Measurements from ENCODE around the gene FIBP.
A peak's percentile ranks its signal among the peaks of the same experiment; 100 is the strongest.

The FIBP gene

DNA sequence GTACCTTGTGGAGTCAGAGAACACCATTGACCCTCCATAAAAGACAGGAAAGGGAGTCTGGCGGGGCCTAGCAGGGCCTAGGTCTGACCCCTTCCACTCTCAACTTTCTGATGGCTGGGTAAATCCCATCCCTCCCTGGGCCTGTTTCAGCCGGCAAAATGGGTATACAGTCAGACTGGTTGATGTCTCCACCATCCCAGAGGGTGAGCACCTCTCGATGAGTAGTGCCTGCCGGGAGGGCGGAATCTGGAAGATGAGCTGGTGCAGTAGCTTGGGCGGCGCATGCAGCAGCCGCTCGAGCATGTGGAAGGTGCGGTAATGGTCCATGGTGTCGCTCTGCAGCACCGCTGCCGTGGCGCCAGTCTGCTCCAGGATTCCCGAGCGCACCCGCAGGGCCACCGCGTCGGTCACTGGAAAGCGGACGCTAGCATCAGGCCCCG lies 528 bp downstream of the FIBP start:
- no peak for DNase-seq

DNA sequence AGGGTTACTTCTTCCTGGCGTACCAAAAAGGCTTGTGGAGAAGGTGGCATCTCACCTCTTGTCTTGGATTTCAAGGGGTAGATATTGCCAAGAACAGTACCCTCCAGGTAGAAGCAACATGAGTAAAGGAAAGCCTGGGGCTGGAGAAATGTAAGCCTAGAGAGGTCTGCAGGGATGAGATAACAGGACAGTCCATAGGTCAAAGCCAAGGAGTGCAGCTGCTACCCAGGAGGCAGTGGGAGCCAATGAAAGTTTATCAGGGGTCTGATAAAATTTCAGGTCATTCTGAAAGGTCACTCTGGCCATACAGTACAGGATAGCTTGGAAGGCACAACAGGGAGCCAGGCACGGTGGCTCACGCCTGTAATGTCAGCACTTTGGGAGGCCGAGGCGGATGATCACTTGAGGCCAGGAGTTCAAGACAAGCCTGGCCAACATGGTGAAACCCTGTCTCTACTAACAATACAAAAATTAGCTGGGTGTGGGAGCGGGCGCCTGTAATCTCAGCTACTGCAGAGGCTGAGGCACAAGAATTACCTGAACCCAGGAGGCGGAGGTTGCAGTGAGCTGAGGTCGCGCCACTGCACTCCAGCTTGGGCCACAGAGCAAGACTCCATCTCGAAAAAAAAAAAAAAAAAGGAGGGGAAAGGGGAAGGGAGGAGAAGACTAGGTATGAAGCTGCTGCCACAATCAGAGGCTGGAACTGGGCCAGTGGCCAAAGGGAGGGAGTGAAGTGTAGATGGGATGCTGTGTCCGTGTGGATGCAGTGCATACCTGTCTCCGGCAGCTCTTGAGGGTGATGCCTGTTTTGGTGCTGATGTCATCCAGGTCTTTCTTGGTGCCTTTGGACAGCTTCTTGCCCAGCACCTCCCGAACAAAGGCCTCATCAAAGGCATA lies 1.2 kb downstream of the FIBP start:
- no peak for DNase-seq

DNA sequence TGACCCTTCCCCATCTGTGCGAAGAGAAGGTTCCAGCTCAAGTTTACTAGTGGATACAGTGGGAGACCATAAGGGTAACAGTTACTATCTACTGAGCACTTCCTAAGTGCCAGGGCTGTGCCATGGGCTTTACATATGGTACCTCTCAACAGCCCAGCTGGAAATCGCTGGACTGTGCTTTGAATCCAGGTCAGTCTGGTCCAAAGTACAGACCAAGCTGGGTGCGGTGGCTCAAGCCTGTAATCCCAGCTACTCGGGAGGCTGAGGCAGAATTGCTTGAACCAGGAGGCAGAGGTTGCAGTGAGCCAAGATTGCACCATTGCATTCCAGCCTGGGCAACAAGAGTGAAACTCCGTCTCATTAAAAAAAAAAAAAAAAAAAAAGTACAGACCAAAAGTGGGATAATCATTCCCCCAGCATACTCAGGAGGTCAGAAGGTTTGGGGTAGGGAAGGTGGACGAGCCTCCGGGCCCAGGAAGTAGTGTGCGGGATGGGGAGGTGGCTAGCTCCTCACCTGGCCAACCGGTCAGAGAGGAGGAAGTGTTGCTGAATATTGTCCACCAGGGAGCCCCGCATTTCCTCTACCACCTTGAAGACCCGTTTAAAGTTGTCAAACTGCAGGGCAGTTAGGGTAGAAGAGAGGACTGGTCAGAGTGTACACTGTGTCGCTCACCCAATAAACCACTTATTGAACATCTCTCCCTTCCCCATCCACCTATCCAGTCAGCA lies 2.3 kb downstream of the FIBP start:
- DNase-seq: no peak

DNA sequence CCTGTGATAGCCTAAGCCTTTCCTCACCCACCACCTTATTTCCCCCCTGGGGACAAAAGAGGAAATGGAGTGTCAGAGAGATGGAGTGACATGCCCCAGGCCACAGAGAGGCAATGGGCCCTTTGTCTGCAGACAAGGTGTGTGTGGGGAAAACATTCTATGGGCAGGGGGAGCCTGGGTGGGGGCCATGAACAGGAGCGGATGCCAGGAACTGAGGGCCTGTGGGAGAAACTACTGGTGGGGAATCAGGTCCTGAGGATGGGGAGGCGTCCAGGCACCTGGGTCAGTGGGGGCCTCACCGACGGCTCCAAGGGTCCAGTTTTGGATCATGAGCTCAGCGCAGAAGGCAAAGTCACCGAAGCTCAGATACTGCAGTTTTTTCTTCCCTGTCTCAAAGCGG lies 3.0 kb downstream of the FIBP start:
- no peak for DNase-seq

DNA sequence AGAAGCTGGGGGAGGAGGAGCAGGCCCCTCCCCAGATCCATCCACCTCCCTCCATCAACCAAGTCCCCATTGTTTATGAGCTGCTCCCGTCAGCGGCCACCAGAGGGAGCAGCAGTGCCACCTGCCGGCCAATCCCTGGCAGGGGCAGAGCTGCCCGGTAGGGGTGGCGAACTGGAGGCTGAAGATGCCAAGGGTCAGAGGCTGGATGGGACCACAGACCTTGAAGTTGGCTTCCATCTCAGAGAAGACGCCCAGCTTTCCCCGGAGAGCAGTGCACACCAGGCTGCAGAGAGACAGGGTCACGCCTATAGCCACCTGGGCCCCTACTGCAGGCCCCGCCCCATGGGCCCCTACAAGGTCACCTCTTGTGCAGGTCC lies 3.6 kb downstream of the FIBP start:
- DNase-seq: peak; percentile 43

DNA sequence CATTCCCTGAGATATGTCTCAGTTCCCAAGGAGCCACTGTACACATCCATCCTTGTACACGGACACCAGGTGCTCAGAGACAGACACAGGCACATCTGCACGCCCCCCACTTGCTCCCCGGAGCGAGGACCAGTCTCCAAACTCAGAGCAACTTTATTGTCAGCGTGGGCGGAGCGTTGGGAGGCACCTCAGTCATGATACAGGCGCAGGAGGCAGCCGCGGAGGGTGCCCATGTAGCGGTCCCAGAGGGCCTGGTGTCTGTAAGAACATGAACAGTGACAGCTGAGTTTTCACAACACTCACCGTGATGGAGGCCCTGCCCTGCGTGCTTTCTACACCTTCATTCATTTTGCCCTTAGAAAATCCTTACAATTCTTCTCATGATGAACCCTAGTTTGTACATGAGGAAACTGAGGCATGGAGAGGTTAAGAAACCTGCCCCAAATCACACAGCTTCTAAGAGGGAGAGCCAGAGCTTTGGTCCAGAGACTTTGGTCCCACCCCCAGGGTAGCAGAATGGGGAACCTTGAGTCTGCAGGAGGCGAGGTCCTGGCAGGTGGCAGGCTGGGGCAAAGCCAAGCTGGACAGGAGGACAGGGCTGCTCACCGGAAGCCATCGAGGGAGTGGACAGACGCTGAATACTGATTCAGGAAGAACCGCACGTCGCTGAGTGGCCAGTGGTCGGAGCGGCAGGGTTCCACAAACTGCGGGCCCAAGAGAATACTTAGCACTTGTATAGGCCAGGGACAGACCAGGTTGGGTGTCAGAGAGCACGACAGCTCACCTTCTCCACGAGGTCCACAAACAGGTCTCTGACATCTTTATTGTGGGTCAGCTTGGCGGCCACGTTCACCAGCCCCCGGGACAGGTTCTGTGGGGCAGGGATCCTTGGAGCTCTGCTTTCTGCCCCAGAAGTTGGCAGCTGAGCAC lies 4.2 kb downstream of the FIBP start:
- DNase-seq: no peak

DNA sequence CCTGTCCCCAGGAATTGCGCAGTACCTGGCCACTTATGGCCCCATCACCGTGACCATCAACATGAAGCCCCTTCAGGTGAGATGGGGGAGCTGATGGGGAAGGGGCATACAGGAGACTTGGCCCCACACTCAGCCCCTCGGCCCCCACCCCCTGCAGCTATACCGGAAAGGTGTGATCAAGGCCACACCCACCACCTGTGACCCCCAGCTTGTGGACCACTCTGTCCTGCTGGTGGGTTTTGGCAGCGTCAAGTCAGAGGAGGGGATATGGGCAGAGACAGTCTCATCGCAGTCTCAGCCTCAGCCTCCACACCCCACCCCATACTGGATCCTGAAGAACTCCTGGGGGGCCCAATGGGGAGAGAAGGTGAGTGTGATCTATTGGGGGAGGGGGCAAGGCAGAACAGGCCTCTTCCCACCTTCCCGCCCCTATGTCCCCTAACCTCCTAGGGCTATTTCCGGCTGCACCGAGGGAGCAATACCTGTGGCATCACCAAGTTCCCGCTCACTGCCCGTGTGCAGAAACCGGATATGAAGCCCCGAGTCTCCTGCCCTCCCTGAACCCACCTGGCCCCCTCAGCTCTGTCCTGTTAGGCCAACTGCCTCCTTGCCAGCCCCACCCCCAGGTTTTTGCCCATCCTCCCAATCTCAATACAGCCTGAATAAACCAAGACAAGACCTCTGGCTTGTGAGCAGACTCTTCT lies 5.1 kb downstream of the FIBP start:
- DNase-seq: no peak

DNA sequence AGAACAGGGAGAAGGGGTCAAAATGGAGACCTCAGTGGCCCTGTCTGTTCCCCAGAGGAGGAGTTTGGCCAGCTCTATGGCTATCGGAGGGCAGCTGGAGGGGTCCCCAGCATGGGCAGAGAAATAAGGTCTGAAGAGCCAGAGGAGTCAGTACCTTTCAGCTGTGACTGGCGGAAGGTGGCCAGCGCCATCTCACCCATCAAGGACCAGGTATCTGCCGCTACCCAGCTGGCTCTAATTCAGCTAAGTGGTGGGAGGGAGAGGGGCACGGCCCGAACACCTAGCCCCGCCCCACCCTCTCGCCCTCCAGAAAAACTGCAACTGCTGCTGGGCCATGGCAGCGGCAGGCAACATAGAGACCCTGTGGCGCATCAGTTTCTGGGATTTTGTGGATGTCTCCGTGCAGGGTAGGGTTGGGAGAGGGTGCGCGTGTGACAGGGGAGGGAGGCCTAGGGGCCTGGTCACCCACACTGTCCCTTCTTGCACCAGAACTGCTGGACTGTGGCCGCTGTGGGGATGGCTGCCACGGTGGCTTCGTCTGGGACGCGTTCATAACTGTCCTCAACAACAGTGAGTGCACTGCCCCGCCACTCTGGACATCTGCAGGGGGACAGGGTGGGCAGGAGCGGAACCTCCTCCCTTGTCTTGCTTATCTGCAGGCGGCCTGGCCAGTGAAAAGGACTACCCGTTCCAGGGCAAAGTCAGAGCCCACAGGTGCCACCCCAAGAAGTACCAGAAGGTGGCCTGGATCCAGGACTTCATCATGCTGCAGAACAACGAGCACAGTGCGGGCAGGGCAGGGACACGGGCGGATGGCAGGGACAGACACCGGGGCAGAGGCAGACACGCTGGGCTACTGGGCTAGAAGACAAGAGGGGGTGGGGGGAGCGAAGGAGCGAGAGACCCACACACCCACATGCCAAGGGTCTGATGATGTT lies 5.9 kb downstream of the FIBP start:
- DNase-seq: no peak

DNA sequence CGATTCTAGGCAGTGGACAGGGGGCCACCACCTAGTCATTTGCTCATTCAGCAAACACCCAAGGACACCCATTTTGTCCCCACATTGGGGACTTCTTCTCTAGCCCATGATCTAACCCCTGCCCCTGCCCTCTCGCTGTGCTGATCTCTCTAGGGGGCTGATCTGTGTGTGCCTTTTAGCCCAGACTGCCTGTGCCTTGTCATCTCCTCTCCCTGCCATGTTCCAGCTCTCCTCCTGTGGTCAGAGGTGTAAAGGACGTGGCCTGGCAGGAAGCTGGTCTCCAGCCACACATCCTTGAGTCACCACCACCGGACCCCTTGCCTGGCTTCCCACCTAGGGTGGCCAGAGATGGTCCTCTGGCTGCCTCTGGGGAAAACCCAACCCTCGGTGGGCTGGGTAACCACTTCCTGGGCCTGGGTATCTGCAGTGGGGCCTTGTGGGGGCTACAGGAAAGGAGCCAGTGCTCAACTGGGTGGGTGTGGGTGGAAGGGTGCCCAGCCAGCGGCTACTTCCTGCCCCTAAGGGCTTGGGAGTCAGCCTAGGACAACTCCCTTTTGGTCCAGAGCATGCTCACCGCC lies 7.3 kb downstream of the FIBP start:
- no peak for DNase-seq

DNA sequence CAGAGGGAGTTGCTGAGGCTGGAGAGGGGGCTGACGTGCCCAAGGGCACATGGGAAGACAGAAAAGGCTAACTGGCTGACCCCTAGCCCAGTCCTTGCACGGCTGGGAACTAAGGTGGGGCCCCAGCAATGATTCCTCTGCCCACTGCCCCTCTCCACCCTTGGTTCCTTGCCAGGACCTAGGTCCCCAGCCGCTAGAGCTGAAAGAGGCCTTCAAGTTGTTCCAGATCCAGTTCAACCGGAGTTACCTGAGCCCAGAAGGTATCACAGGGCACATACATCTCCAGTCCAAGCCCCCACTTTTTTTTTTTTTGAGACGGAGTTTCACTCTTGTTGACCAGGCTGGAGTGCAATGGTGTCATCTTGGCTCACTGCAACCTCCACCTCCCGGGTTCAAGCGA lies 8.2 kb downstream of the FIBP start:
- DNase-seq: no peak

DNA sequence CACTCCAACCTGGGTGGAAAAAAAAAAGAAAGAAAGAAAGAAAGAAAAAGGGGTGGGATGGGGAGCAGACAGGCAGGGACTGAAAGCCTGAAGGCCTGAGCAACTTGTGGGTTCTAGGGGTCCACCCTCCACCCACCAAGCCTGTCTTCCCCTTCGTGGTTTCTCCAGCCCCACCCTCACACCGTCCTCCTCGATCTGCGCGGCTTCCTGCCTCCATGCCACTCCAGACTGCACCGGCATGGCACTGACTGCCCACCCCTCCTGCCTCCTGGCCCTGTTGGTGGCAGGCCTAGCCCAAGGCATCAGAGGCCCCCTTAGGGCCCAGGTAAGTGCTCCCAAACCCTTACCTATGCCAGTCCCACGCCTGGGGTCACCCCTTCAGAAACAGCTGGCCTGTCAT lies 8.7 kb downstream of the FIBP start, which contains the start of gene CTSW:
Gene CTSW (plus strand): TSS at position 221 of the 400 bp plus-strand sequence. CDS start 18 bp downstream, at position 239.
- DNase-seq: no peak

DNA sequence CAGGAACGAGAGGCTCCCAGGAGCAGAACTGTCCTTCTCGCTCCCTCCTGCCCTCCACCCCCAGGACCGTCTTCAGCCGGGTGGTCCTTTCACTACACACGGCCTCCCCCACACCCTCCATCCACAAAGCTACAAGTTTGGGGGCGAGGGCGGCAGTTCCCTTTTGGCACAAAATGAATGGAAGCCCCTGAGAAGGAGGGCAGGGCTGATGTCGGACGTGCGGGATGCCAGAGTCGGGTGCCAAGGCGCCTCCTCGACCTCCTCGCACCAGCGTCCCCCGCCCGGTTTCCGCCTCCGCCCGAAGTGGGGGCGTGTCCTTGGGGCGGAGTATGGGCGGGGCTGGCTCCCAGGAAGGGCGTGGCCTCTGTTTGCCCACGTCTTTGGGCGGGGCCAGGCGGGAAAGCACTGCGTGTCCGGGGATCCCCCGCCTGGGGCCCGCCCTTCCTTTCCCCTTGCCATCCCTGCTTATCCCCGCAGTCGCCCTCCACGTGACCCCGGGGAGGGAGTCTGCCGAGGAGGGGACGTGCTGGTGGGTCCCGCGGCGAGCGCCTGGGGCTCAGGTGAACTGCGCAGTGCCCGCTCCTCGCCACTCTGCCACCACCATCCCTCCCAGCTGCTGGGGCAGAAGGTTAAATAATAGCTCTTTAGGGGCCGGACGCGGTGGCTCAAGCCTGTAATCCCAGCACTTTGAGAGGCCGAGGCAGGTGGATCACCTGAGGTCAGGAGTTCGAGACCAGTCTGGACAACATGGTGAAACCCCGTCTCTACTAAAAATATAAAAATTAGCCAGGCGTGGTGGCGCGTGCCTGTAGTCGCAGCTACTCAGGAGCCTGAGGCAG lies 14.7 kb downstream of the FIBP start:
- DNase-seq: peak; percentile 71

DNA sequence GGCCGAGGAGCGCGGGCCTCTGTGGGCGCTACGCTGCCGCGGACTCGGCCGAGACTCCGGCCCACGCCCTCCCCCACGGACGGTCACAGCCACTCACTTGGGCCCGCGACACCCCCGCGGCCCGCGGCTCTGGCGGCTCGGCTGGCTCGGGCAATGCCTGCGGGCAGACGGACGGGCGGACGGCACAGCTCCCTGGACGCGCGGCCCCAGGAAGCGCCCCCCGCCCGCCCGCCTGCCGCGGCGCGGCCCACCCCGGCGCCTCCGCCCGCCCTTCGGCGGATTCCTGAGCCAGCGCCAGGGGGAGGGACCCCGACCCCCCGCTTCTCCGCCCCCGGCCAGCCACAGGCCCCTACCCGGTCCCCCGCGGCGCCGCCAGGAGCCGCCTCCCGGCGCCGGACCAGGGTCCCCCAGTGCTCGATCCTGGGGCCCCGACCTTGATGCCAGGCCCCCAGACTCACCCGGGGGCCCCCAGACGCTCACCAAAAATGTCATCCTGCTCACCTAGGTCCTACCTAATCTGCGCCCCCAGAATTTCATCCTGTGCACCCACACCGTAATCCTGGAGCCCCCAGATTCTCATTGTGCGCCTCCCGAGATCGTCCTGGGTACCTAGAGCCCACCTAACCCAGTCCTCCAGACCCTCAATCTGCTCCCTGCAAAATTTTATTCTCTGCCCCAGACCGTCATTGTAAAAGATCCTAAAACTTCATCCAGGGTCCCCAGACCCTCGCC lies 15.5 kb downstream of the FIBP start, which contains the start of gene EFEMP2:
Gene EFEMP2 (minus strand): TSS at position 215 of the 732 bp plus-strand sequence. CDS start 446 bp downstream, outside the sequence.
- DNase-seq: no peak

DNA sequence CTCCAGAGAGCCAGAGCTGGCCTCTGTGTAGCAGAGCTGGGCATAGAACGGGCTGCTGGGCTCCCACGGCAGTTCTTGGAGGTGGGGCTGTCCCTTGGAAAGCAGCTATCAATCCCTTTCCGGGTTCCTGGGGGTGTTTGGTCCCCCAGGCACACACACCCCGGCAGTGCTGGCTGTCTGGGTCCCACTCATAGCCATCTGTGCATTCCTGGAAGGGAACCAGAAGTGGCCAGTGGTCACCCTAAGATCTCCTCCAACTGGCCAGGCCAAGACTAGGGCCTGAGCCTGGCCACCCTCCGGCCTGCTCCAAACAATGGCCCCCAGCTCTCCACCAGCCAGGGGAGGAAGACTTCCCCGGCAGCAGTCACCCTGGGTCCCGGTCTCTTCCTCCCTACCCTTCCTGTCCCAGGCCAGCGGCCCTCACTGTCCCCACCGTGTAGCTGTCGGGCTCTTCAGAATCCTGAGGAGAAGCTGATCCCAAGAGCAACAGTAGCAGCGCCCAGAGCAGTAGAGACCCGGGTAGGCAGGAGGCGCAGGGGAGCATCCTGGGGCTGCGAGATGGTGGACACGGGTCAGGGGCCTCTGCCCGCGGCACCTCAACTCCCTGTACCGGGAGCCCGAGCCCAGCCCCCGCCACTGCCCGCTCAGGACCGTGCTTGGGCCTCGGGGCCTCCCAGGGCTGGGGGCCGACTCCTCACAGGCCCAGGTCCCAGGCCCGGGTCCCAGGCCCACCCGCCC lies 16.3 kb downstream of the FIBP start:
- no peak for DNase-seq

DNA sequence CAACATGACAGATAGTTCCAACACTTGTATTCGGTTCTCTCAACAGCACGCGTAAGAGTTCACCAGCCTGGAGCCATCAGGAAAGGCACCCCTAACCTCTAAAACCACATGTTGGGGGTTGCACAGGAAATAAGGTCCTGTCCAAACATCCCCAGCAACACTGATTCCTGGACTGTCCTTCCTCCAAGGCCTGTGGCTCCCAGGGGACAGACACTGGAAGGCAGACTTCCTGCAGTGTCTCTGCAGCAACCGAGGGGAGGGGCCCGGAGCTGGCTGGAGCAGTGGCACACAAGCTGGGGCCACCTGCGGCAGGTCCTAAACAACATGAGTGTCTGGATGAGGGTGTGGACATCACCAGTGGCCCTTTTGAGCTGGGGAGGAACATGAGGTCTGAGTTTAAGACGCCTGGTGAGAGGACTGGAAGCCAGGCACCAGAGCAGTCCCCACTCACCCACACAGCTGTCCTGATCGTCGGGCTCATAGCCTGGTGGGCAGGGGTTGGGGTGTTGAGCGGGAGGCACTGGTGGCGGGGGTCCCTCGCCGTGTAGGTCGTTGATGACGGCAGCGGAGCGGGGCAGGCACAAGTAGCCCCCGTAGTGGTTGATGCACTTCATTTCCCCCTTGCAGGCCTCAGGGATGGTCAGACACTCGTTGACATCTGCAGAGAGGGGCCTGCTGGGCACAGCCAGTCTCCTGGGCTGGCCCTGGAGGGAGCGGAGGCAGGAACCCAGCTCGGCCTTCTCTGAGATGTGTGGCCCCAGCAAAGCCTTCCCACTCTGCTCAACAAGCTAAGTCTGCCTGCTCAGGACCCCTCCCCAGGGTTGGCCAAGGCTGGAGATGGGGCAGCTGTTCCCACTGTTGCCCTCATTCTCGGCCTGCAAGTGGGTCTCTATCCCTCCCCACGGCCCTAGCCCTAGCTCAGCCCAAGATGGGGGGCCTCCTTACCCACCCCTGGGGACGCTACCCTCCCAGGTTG lies 17.3 kb downstream of the FIBP start:
- no peak for DNase-seq

DNA sequence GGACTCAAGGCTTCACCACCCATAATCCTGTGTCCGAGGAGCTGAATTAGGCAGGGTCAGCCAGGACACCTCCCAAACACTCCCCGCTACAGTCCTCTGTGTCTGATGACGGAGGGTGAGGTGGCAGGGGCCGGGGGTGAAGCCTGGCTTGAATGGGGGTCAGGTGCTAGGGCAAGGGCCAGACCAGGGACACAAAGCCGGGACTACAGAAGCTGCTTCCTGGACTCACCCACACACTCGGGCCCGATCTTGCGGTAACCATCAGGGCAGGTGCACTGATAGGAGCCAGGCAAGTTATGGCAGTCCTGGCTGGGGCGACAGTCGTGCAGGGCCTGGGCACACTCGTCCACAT lies 18.0 kb downstream of the FIBP start:
- no peak for DNase-seq
